Panc1 (cell line): Measurements from ENCODE around the gene ZNF91. TPM values are rescaled to one million over a fixed set of nuclear protein-coding genes. Genes with fewer than 3 reads are reported as not detected.
"Not testable (repeated sequence)": the region's sequence is repeated elsewhere in the genome, so short reads cannot be mapped to it uniquely, and the experiment has no call there.

Source experiments
- ATAC-seq: fragments of 200-7000 bp; cut with Tn5 transposase; 2 replicates; pipeline ENCODE4 v1.9.1; 2020; ENCODE audit warnings: mild to moderate bottlenecking, moderate library complexity
- BruUV-seq: library from RNA; stranded (reverse); fragments of 400-500 nt; replicated peaks from 2 replicates; lab custom pipeline; 2021; lab: Mats Ljungman, UMichigan
- CTCF ChIA-PET: fragments of 300-600 bp; sonication (Branson Sonifier 250); formaldehyde crosslinking; loops from one replicate; lab custom pipeline; 2022; ENCODE audit warnings: antibody characterized with exemption; lab: Charles Lee
- POLR2A ChIA-PET: fragments of 300-600 bp; sonication (Branson Sonifier 250); formaldehyde crosslinking; loops from one replicate; lab custom pipeline; 2022; ENCODE audit warnings: antibody characterized with exemption; lab: Charles Lee
- DNase-seq: peaks from one replicate; pipeline ENCODE4 v3.0.0-alpha.2; 2010; ENCODE audit warnings: low read depth, low spot score
- H3K27ac ChIP-seq: 2 replicates; pipeline ENCODE4 v1.5.1; 2011; ENCODE audit warnings: mild to moderate bottlenecking, low read length, inconsistent platforms
- H3K27me3 ChIP-seq: fragments of 200-500 bp; sonication (Bioruptor generic); 2 replicates; pipeline ENCODE4 v1.6.0; 2014; ENCODE audit warnings: low read length, inconsistent platforms; ENCODE audit not compliant: control insufficient read depth, insufficient read depth
- H3K36me3 ChIP-seq: fragments of 200-500 bp; sonication (Bioruptor generic); 2 replicates; pipeline ENCODE4 v1.5.1; 2014; ENCODE audit warnings: inconsistent platforms, mild to moderate bottlenecking, low read length, moderate library complexity; ENCODE audit not compliant: control insufficient read depth, insufficient read depth
- H3K4me1 ChIP-seq: 2 replicates; pipeline ENCODE4 v1.5.1; 2011; ENCODE audit warnings: inconsistent platforms, mild to moderate bottlenecking, low read length, moderate library complexity; ENCODE audit not compliant: control insufficient read depth, insufficient read depth
- H3K4me3 ChIP-seq, 2 experiments: 2 replicates each; pipeline ENCODE4 v1.5.1; 2011 to 2012; ENCODE audit warnings: low read depth in 2 of 2, low read length in 2 of 2, mild to moderate bottlenecking in 2 of 2, inconsistent platforms in 1 of 2, moderate library complexity in 1 of 2
- H3K9me3 ChIP-seq: fragments of 200-500 bp; sonication (Bioruptor generic); 2 replicates; pipeline ENCODE4 v1.5.1; 2014; ENCODE audit warnings: low read depth, mild to moderate bottlenecking, inconsistent platforms, low read length, moderate library complexity; ENCODE audit not compliant: control insufficient read depth, insufficient read depth
- CTCF ChIP-seq: fragments of 450-650 bp; IDR thresholded peaks from 2 replicates; pipeline ENCODE4 v1.5.1; 2017; ENCODE audit warnings: mild to moderate bottlenecking
- POLR2AphosphoS5 ChIP-seq: IDR thresholded peaks from 2 replicates; pipeline ENCODE4 v1.6.1; 2012; ENCODE audit warnings: mild to moderate bottlenecking, low read depth, low read length, moderate library complexity
- REST ChIP-seq, 2 experiments: IDR thresholded peaks; 2 replicates each; pipeline ENCODE4 v1.6.1; 2011 to 2012; ENCODE audit warnings: low read depth in 2 of 2, control low read depth in 1 of 2, low read length in 1 of 2, mild to moderate bottlenecking in 1 of 2, moderate library complexity in 1 of 2; ENCODE audit not compliant: insufficient read depth in 1 of 2
- SIN3A ChIP-seq: IDR thresholded peaks from 2 replicates; pipeline ENCODE4 v1.6.1; 2012; ENCODE audit warnings: low read depth, mild to moderate bottlenecking, low read length, moderate library complexity, borderline replicate concordance; ENCODE audit not compliant: insufficient read depth
- TCF7L2 ChIP-seq: IDR thresholded peaks from 2 replicates; pipeline ENCODE4 v1.6.1; 2011; ENCODE audit warnings: mild to moderate bottlenecking, low read depth, low read length, inconsistent platforms
- in situ Hi-C: cut with HindIII; loops from 2 replicates; pipeline ENCODE4 v1.10.0; 2016; ENCODE audit warnings: low sequenced_read_pairs, low pct_unique_long_range_greater_than_20kb
- intact Hi-C: fragments of 100-400 bp; cut with micrococcal nuclease; formaldehyde crosslinking; loops from one replicate; pipeline ENCODE4 v1.10.0; 2022; ENCODE audit not compliant: unreplicated experiment
- total RNA-seq: library from RNA; stranded (reverse); gene quantifications from one replicate; pipeline ENCODE4 v1.2.1, GENCODE V29; 2021; ENCODE audit not compliant: unreplicated experiment

The ZNF91 gene
- total RNA-seq, 1 experiment from 2014 or later = 20.6 TPM

- H3K27me3 ChIP-seq = no peaks in the 10 kb centered on the region
- no peaks in the 10 kb centered on the region for H3K4me1 ChIP-seq
- H3K27ac ChIP-seq = no peak overlapping the region
- intact Hi-C loops (no loop called here), in situ Hi-C loops (no loop called here)
- no TSS peak for BruUV-seq
- POLR2A ChIA-PET = no interaction called here
- CTCF ChIA-PET = no interaction called here
- TF ChIP-seq CTCF (no peak), REST (IDR thresholded peaks at IDR 0.05; ENCODE audit: insufficient read depth in 1 of 2, low read depth in 2 of 2, low read length in 1 of 2) (no peak), SIN3A (no peak), POLR2AphosphoS5 (no peak), TCF7L2 (no peak)
- peaks cover 36% of the 10 kb centered on the region for H3K9me3 ChIP-seq
- ATAC-seq (no peak), DNase-seq (no peak)
- H3K4me3 ChIP-seq = no peak overlapping the region
- no peaks in the 10 kb centered on the region; the same call in 1 of the 2 replicates for H3K36me3 ChIP-seq
Measured at GRCh38 chr19:23366437-23366836, 28.8 kb downstream of the ZNF91 start.

DNA sequence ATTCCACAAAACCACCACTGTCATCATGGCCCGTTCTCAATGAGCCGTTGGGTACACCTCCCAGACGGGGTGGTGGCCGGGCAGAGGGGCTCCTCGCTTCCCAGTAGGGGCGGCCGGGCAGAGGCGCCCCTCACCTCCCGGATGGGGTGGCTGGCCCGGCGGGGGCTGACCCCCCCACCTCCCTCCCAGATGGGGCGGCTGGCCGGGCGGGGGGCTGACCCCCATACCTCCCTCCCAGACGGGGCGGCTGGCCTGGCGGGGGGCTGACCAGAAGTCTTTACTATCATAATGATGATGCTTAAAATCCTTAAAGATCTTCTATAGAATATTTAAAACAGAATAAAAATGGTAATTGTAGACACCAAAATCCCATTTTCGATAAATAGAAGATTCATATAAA lies 29.2 kb downstream of the ZNF91 start:
- H3K9me3 ChIP-seq = peaks cover 38% of the 10 kb centered on the region
- H3K4me1 ChIP-seq, intact Hi-C loops, H3K27ac ChIP-seq, H3K36me3 ChIP-seq, BruUV-seq, CTCF ChIA-PET, ATAC-seq, H3K4me3 ChIP-seq, H3K27me3 ChIP-seq, DNase-seq, POLR2A ChIA-PET, in situ Hi-C loops: not testable (repeated sequence)

GRCh38 chr19:23365222-23365621 lies 30.0 kb downstream of the ZNF91 start:
- no peak overlapping the region for H3K27ac ChIP-seq
- intact Hi-C loops = no loop called here
- TF ChIP-seq CTCF = no peak
- no peak for TF ChIP-seq SIN3A
- no peak for TF ChIP-seq TCF7L2
- TF ChIP-seq REST (IDR thresholded peaks at IDR 0.05; ENCODE audit: insufficient read depth in 1 of 2, low read depth in 2 of 2, low read length in 1 of 2) = no peak
- TF ChIP-seq POLR2AphosphoS5 = no peak
- no TSS peak for BruUV-seq
- in situ Hi-C loops = no loop called here
- no peak overlapping the region for H3K4me3 ChIP-seq
- no peak for DNase-seq
- no peaks in the 10 kb centered on the region for H3K4me1 ChIP-seq
- no peak for ATAC-seq
- H3K9me3 ChIP-seq = peaks cover 37% of the 10 kb centered on the region
- no peaks in the 10 kb centered on the region; the same call in 1 of the 2 replicates for H3K36me3 ChIP-seq
- H3K27me3 ChIP-seq = no peaks in the 10 kb centered on the region
- ChIA-PET POLR2A (no interaction called here), CTCF (no interaction called here)

GRCh38 chr19:23361843-23362242 lies 33.4 kb downstream of the ZNF91 start:
- DNase-seq, H3K4me3 ChIP-seq, BruUV-seq, H3K36me3 ChIP-seq, H3K27ac ChIP-seq, H3K4me1 ChIP-seq, intact Hi-C loops, in situ Hi-C loops, CTCF ChIA-PET, H3K27me3 ChIP-seq, ATAC-seq, POLR2A ChIA-PET: not testable (repeated sequence)
- peaks cover 47% of the 10 kb centered on the region for H3K9me3 ChIP-seq
